Lung microvascular endothelial cell (primary cell): ENCODE measurements around the gene DAG1. TPM values are rescaled to one million over a fixed set of nuclear protein-coding genes. Genes with fewer than 3 reads are reported as not detected.

Experiments used
- DNase-seq, 2 donors: peaks; one replicate each; pipeline versions ENCODE4 v3.0.0 to v3.0.0-alpha.2; 2010; ENCODE audit warnings: low read depth in 2 of 2
- total RNA-seq: library from RNA; depleted of rRNA; stranded (reverse); fragments of >200 nt; gene quantifications from 2 replicates; pipeline ENCODE4 v1.2.1, GENCODE V29; 2014

The DAG1 gene
- total RNA-seq, 1 donor from 2014 or later: 26.2 TPM

- peak; percentile 88 to 95 for DNase-seq
Observed at GRCh38 chr3:49553692-49554632, 83.9 kb downstream of the DAG1 start, which contains the start of gene BSN. Gene BSN, plus strand, starts transcription at chr3:49554477. Its CDS starts 126 bp downstream, at chr3:49554603.

GRCh38 chr3:49554633-49555265, 84.7 kb downstream of the DAG1 start:
- peak; percentile 37 to 59 for DNase-seq

DNA sequence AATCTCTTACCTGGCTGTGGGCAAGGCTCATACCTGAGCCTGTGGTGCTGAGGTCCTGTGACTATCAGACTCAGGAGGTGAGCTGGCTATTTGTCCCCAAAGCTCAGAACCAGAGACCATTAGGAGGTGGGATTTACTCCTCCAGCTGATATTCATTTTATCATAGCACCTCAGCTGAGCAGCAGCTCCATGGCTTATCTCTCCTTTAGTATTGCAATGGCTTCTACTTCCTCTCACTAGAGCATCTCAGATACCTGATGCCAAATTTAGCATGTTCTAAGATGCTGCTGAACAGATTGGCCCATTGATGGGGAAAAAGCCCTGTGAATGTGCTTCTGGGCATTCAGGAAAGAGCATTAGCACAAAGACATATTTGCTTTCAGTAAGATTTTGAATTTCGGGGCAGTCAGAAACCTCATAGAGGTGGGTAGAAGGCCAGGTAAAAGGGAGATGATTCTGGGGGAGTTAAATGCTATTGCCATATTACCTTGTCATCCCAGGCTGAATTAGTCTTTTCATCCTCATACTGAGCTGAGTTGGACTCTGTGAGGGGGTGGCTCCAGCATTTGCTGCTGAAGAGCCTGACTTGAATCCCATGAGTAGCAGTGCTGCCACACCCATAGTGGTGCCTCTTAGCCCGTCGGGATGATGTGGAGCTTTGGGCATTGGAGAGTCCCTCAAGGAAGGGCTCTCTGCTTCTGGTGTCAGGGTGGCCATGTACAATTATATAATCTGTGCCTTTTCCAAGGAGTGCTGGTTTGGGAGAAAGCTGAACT, 86.6 kb downstream of the DAG1 start:
- DNase-seq: no peak

DNA sequence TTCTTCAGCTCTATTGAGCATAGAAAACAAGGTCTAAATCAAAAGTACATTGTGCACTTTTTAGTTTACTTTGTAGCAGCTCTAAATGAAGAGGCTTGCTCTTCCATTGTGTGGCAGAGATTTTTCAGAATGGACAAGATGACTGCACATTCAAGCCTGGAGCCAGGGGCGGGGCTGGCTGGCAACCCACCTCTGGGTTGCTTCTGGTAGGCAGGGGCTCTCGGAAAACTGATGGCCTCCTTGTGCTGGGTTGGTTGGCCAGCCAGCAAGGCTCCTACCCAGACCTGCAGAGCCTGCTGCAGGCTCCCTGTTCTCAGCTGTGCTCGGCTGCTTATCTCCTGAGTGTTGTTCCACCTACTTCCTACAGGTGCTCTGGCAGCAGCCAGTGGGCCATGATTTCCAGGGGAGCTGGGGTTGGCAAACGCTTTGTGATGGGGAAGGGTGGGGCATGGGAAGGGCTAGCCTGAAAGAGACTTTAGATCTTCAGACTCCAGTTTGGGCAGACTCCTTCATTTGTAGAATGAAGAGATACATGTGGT, 93.0 kb downstream of the DAG1 start:
- DNase-seq: no peak

DNA sequence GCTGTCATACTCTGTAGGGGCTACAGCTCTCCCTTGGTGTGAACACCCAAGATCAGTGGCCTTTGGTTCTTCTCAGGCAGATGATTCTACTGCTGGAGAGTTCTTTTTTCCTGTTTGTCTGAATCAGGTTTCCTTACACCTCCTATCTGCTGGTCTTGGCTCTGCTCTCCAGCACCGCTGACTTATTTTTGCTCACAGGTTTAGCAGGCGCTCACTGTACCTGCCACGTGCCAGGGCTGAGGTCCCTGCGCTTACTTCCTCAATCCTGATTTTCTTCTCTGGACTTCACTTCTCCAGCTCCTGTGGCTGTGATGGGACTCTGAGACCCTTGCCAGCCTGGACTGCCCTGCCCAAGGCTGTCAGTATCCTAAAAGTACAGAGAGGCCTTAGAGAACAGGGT, 93.7 kb downstream of the DAG1 start:
- DNase-seq: no peak

DNA sequence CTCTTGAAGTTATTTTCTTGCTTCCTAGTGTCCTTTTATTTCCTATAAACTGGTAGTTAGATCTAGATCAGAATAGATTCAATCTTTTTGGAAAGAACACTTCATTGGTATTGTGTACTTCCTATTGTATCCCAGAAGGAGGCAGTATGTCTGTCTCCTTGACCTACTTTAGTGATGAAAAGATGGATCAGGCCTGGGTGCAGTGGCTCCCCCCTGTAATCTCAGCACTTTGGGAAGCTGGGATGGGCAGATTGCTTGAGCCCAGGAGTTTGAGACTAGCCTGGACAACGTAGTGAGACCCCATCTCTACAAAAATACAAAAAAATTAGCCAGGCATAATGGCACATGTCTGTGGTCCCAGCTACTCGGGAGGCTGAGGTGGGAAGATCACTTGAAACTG, 96.2 kb downstream of the DAG1 start:
- no peak for DNase-seq

DNA sequence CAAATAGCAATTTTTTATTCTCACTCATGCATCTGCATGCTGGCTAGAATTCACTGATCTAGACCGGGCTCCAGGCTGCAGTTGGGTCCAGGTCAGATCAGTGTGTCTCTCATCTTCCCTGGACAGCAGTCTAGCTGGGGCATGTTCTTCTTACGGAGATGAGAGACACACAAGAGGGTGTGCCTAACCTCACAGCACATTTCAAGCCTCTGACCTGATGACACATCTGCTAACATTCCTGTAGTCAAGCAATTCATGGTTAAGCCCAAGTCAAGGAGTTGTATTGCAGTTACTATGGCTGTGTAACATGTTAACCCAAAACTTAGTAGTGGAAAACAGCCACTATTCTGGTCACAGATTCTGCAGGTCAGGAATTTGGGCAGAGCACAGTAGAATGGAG, 97.3 kb downstream of the DAG1 start:
- DNase-seq: no peak

- DNase-seq: no peak
Observed at GRCh38 chr3:49568965-49569364, 98.9 kb downstream of the DAG1 start.

DNA sequence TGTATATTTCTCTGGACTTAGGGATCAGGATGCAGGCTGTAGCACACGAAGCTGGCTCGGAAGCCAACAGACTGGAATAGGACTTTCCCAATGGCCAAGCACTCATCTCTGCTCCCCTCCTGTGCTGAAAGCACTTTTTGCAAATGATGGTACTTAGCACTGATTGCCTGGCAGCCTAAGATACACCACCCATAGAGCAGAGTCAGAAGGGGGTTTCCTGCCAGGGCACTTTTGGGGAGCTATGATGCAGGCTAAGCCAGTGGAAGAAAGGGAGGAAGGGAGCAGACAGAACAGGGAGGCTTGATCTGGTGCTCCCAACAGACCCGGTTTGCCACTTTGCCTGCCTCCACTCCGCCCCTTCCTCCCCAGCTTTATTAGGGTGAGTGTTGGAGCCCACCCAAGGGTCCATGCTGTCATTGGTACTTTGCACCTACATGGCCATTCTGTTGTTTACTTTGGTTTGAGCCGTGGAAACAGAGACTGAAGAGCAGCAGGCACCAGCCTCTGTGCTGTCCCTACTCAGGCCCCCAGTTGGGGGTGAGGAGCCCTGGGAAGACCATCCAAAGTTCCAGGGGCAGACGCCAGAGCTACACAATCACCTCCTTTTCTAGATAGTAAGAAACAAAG, 100.1 kb downstream of the DAG1 start:
- DNase-seq: no peak

DNA sequence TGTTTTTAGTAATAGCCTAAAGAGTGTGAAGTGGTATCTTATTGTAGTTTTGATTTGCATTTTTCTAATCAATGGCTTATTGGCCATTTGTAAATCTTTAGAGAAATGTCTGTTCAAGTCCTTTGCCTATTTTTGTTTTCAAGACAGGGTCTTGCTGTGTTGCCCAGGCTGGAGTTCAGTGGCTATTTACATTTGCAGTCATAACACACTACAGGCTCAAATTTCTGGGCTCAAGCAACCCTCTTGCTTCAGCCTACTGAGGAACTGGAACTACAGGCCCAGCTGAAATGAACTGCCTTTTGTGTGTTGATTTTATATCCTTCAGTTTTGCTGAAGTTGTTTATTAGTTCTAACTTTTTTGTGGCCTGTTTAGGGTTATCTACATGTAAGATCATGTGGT, 112.1 kb downstream of the DAG1 start:
- no peak for DNase-seq

Other genes starting within 250 kb of the DAG1 start
- gene C3orf62, start 193.0 kb upstream of the DAG1 start, total RNA-seq: 1.3 and 1.8 TPM in 2 replicates
- 17.7 and 23.2 TPM in 2 replicates for gene USP4, start 130.2 kb upstream of the DAG1 start, total RNA-seq
- gene GPX1, start 111.9 kb upstream of the DAG1 start, total RNA-seq: 468 and 667 TPM in 2 replicates
- 401 and 472 TPM in 2 replicates for gene RHOA, start 58.3 kb upstream of the DAG1 start, total RNA-seq
- gene TCTA, start 57.8 kb upstream of the DAG1 start, total RNA-seq: 13.5 and 23.8 TPM in 2 replicates
- 0.22 and 0.60 TPM in 2 replicates for gene AMT, start 47.8 kb upstream of the DAG1 start, total RNA-seq
- 2.6 and 4.4 TPM in 2 replicates for gene NICN1, start 40.9 kb upstream of the DAG1 start, total RNA-seq
- under 0.01 TPM in 2 replicates for gene BSN, start 84.2 kb downstream of the DAG1 start, total RNA-seq
- gene APEH, start 204.1 kb downstream of the DAG1 start, total RNA-seq: 88.3 and 92.1 TPM in 2 replicates
- gene MST1, start 219.2 kb downstream of the DAG1 start, total RNA-seq: 1.5 and 2.2 TPM in 2 replicates
- 14.8 and 23.2 TPM in 2 replicates for gene RNF123, start 219.3 kb downstream of the DAG1 start, total RNA-seq
- under 0.01 and 0.40 TPM in 2 replicates for gene AMIGO3, start 249.4 kb downstream of the DAG1 start, total RNA-seq